Neural progenitor cell (in vitro differentiated cells): ENCODE results near the gene NRG3. TPM values are rescaled to one million over a fixed set of nuclear protein-coding genes. Genes with fewer than 3 reads are reported as not detected.

Experiments used
- DNase-seq: peaks from one replicate; pipeline ENCODE4 v3.0.0-alpha.2; 2016; ENCODE audit warnings: low spot score
- H2AFZ ChIP-seq: fragments of 200-600 bp; sonication (generic); replicated peaks from 2 replicates; pipeline ENCODE4 v1.6.1; 2016; ENCODE audit warnings: antibody characterized with exemption
- H3F3A ChIP-seq: fragments of 200-600 bp; sonication (generic); 2 replicates; pipeline ENCODE4 v1.6.1; 2016; ENCODE audit warnings: antibody characterized with exemption, low read depth
- H3K27ac ChIP-seq: fragments of 200-600 bp; sonication (generic); 2 replicates; pipeline ENCODE4 v1.5.1; 2016; ENCODE audit warnings: mild to moderate bottlenecking
- H3K27me3 ChIP-seq: fragments of 200-600 bp; sonication (generic); 2 replicates; pipeline ENCODE4 v1.6.1; 2016; ENCODE audit warnings: mild to moderate bottlenecking, moderate library complexity
- H3K36me3 ChIP-seq: fragments of 200-600 bp; sonication (generic); 2 replicates; pipeline ENCODE4 v1.5.1; 2016
- H3K4me1 ChIP-seq: fragments of 200-600 bp; sonication (generic); 2 replicates; pipeline ENCODE4 v1.6.1; 2016; ENCODE audit warnings: mixed run types
- H3K4me2 ChIP-seq: fragments of 200-600 bp; sonication (generic); 2 replicates; pipeline ENCODE4 v1.6.1; 2016
- H3K4me3 ChIP-seq: fragments of 200-600 bp; sonication (generic); 2 replicates; pipeline ENCODE4 v1.5.1; 2016
- H3K79me2 ChIP-seq: fragments of 200-600 bp; sonication (generic); 2 replicates; pipeline ENCODE4 v1.6.1; 2016; ENCODE audit warnings: low read depth
- H3K9ac ChIP-seq: fragments of 200-600 bp; sonication (generic); 2 replicates; pipeline ENCODE4 v1.6.1; 2016
- H3K9me3 ChIP-seq: fragments of 200-600 bp; sonication (generic); 2 replicates; pipeline ENCODE4 v1.5.1; 2016; ENCODE audit warnings: low read depth
- H4K20me1 ChIP-seq: fragments of 200-600 bp; sonication (generic); 2 replicates; pipeline ENCODE4 v1.6.1; 2016; ENCODE audit warnings: low read depth
- H3K27ac Mint-ChIP-seq: 3 replicates; pipeline ENCODE4 v1.8.0; 2021; ENCODE audit warnings: mixed read lengths
- H3K27me3 Mint-ChIP-seq: 2 replicates; pipeline ENCODE4 v1.8.0; 2022; ENCODE audit warnings: low read depth, mild to moderate bottlenecking, inconsistent platforms, moderate library complexity, mixed read lengths; ENCODE audit not compliant: insufficient read depth
- H3K36me3 Mint-ChIP-seq: 3 replicates; pipeline ENCODE4 v1.8.0; 2021; ENCODE audit warnings: mixed read lengths
- H3K4me1 Mint-ChIP-seq: 3 replicates; pipeline ENCODE4 v1.8.0; 2021; ENCODE audit warnings: mixed read lengths
- H3K4me3 Mint-ChIP-seq: 3 replicates; pipeline ENCODE4 v1.8.0; 2021; ENCODE audit warnings: mild to moderate bottlenecking, moderate library complexity, mixed read lengths
- H3K9me3 Mint-ChIP-seq: 3 replicates; pipeline ENCODE4 v1.8.0; 2020; ENCODE audit warnings: mixed read lengths
- CTCF ChIP-seq: fragments of 200-600 bp; sonication (generic); IDR thresholded peaks from 2 replicates; pipeline ENCODE4 v1.5.1; 2017; ENCODE audit warnings: antibody characterized with exemption, mild to moderate bottlenecking
- EZH2 ChIP-seq: fragments of 200-600 bp; sonication (generic); IDR thresholded peaks from 2 replicates; pipeline ENCODE4 v1.6.1; 2017; ENCODE audit warnings: antibody characterized with exemption, mild to moderate bottlenecking, moderate library complexity
- EZH2phosphoT487 ChIP-seq: fragments of 200-600 bp; sonication (generic); IDR thresholded peaks from 2 replicates; pipeline ENCODE4 v1.6.1; 2017; ENCODE audit warnings: antibody characterized with exemption
- total RNA-seq: library from RNA; depleted of rRNA; stranded (reverse); fragments of >200 nt; gene quantifications from 2 replicates; pipeline ENCODE4 v1.2.3, GENCODE V29; 2015; ENCODE audit warnings: low replicate concordance

The NRG3 gene
- total RNA-seq, 1 donor from 2014 or later, result 1.9 TPM

GRCh38 chr10:81865581-81865980, 9.4 kb upstream of the NRG3 start:
- H3K4me3 ChIP-seq, result no peak overlapping the region
- no peaks in the 10 kb centered on the region for H3K79me2 ChIP-seq
- Mint-ChIP-seq H3K4me1 (peaks cover 8% of the 10 kb centered on the region), H3K27me3 (peaks cover 5% of the 10 kb centered on the region), H3K36me3 (no peaks in the 10 kb centered on the region), H3K27ac (no peak overlapping the region), H3K9me3 (peaks cover 7% of the 10 kb centered on the region), H3K4me3 (no peak overlapping the region)
- TF ChIP-seq EZH2 (no peak), CTCF (no peak), EZH2phosphoT487 (no peak)
- H3F3A ChIP-seq, result no peaks in the 10 kb centered on the region
- peaks cover 11% of the 10 kb centered on the region for H3K4me1 ChIP-seq
- no peaks in the 10 kb centered on the region for H4K20me1 ChIP-seq
- peak; percentile 68 for DNase-seq
- H3K27me3 ChIP-seq, result no peaks in the 10 kb centered on the region
- H3K9me3 ChIP-seq, result peaks cover 7% of the 10 kb centered on the region
- H3K9ac ChIP-seq, result no peak overlapping the region
- H3K4me2 ChIP-seq, result peak overlapping the region; percentile 51
- no peak overlapping the region for H2AFZ ChIP-seq
- peaks cover 7% of the 10 kb centered on the region for H3K36me3 ChIP-seq
- H3K27ac ChIP-seq, result no peak overlapping the region

- no peak overlapping the region for H3K4me3 ChIP-seq
- H2AFZ ChIP-seq, result no peak overlapping the region
- Mint-ChIP-seq H3K9me3 (peaks cover 4% of the 10 kb centered on the region), H3K27ac (no peak overlapping the region), H3K4me1 (peaks cover 14% of the 10 kb centered on the region), H3K27me3 (peaks cover 5% of the 10 kb centered on the region), H3K4me3 (no peak overlapping the region), H3K36me3 (no peaks in the 10 kb centered on the region)
- H3K36me3 ChIP-seq, result no peaks in the 10 kb centered on the region
- TF ChIP-seq EZH2 (no peak), CTCF (no peak), EZH2phosphoT487 (no peak)
- H3K4me2 ChIP-seq, result no peak overlapping the region
- no peak overlapping the region for H3K27ac ChIP-seq
- H3F3A ChIP-seq, result no peaks in the 10 kb centered on the region
- no peaks in the 10 kb centered on the region for H3K9me3 ChIP-seq
- no peaks in the 10 kb centered on the region for H4K20me1 ChIP-seq
- H3K27me3 ChIP-seq, result peaks cover 6% of the 10 kb centered on the region
- H3K9ac ChIP-seq, result no peak overlapping the region
- no peak for DNase-seq
- H3K4me1 ChIP-seq, result peaks cover 11% of the 10 kb centered on the region
- no peaks in the 10 kb centered on the region for H3K79me2 ChIP-seq
These were observed 8.2 kb upstream of the NRG3 start for GRCh38 chr10:81866753-81867152.

GRCh38 chr10:81870472-81870871, 4.5 kb upstream of the NRG3 start:
- Mint-ChIP-seq H3K4me1 (peaks cover 21% of the 10 kb centered on the region), H3K36me3 (no peaks in the 10 kb centered on the region), H3K4me3 (no peak overlapping the region), H3K9me3 (no peaks in the 10 kb centered on the region), H3K27me3 (peaks cover 8% of the 10 kb centered on the region), H3K27ac (no peak overlapping the region)
- H3F3A ChIP-seq, result peaks cover 14% of the 10 kb centered on the region
- DNase-seq, result no peak
- peaks cover 33% of the 10 kb centered on the region for H3K27me3 ChIP-seq
- no peak overlapping the region for H2AFZ ChIP-seq
- H3K79me2 ChIP-seq, result no peaks in the 10 kb centered on the region
- H3K36me3 ChIP-seq, result no peaks in the 10 kb centered on the region
- H3K9ac ChIP-seq, result no peak overlapping the region
- no peak overlapping the region for H3K4me3 ChIP-seq
- no peak overlapping the region for H3K27ac ChIP-seq
- no peak overlapping the region for H3K4me2 ChIP-seq
- peaks cover 4% of the 10 kb centered on the region for H3K4me1 ChIP-seq
- TF ChIP-seq EZH2phosphoT487, result no peak
- no peak for TF ChIP-seq CTCF
- TF ChIP-seq EZH2, result no peak
- peaks cover 8% of the 10 kb centered on the region for H4K20me1 ChIP-seq
- no peaks in the 10 kb centered on the region for H3K9me3 ChIP-seq
